Measurements from ENCODE around the gene EPAS1.

GRCh38 chr2:46355756-46356155 is 58.5 kb downstream of the EPAS1 start:
- TF ChIP-seq MLX (CRISPR knock-in tag; IDR thresholded peaks at IDR 0.05) (no peak), CTCF (IDR thresholded peaks at IDR 0.05) (no peak), ZNF263 (CRISPR knock-in tag; IDR thresholded peaks at IDR 0.05; ENCODE audit: low read depth) (no peak), USF2 (CRISPR knock-in tag; IDR thresholded peaks at IDR 0.05) (no peak), ATF1 (CRISPR knock-in tag; IDR thresholded peaks at IDR 0.05) (no peak), HMGXB4 (CRISPR knock-in tag; IDR thresholded peaks at IDR 0.05) (no peak), IRF2 (CRISPR knock-in tag; IDR thresholded peaks at IDR 0.05; ENCODE audit: borderline replicate concordance, low read depth) (no peak), FOXK1 (CRISPR knock-in tag; IDR thresholded peaks at IDR 0.05) (no peak), ESRRA (CRISPR knock-in tag; IDR thresholded peaks at IDR 0.05; ENCODE audit: borderline replicate concordance) (no peak), HMGA2 (CRISPR knock-in tag; IDR thresholded peaks at IDR 0.05) (no peak), ZNF232 (CRISPR knock-in tag; IDR thresholded peaks at IDR 0.05) (no peak), PREB (CRISPR knock-in tag; IDR thresholded peaks at IDR 0.05; ENCODE audit: borderline replicate concordance) (no peak)

Measured in WTC11 (cell line).